ENCODE results near the gene TRIM17. TPM values are rescaled to one million over a fixed set of nuclear protein-coding genes. Genes with fewer than 3 reads are reported as not detected.
A peak's percentile ranks its signal among the peaks of the same experiment; 100 is the strongest.

Gene TRIM17
- total RNA-seq, 1 donor from 2014 or later: 6.3 TPM

DNA sequence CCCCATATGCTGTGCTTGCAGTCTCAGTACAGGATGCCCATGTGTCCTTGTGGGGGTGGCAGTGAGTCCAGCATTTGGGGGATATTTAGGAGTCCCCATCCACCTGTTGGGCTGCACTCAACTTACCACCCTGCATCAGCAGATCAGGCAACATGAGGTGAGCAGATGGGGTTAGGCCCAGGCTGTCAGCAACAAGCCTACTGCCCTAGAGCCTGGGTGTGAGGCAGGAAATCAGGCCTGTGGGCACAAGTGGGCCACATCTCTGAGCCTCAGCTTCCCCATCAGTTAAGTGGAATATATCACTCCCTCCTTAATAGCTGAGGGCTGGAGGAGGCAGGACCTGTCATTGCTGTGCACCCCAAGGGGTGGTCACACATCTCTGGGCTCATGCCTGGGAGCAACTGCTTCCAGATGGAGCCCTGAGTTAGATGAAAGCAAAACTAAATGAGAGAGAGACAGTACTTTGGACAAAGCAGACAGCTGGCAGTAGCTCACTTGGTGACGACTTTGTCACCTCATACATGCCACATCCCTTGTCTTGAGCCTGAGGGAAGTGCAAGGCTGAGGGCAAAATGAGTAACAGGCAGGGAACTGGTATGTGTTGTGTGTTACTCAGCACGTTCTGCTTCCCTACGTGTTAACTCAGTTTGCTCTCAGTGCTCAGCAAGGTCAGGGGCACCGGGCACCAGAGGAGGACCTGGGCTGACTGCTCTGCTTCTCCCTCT lies 58.5 kb downstream of the TRIM17 start:
- Mint-ChIP-seq H3K27me3 (ENCODE audit: low read depth) (no peaks in the 10 kb centered on the region), H3K9me3 (no peaks in the 10 kb centered on the region), H3K4me1 (no peaks in the 10 kb centered on the region), H3K36me3 (ENCODE audit: low read depth) (no peaks in the 10 kb centered on the region), H3K4me3 (no peak overlapping the region), H3K27ac (ENCODE audit: unreplicated experiment) (peak overlapping the region; percentile 19)
- TF ChIP-seq, protein P1, sequence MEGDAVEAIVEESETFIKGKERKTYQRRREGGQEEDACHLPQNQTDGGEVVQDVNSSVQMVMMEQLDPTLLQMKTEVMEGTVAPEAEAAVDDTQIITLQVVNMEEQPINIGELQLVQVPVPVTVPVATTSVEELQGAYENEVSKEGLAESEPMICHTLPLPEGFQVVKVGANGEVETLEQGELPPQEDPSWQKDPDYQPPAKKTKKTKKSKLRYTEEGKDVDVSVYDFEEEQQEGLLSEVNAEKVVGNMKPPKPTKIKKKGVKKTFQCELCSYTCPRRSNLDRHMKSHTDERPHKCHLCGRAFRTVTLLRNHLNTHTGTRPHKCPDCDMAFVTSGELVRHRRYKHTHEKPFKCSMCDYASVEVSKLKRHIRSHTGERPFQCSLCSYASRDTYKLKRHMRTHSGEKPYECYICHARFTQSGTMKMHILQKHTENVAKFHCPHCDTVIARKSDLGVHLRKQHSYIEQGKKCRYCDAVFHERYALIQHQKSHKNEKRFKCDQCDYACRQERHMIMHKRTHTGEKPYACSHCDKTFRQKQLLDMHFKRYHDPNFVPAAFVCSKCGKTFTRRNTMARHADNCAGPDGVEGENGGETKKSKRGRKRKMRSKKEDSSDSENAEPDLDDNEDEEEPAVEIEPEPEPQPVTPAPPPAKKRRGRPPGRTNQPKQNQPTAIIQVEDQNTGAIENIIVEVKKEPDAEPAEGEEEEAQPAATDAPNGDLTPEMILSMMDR (conservative IDR thresholded peaks at IDR 0.05): no peak
- DNase-seq (ENCODE audit: low read depth, low spot score): no peak

Small RNAs within 50 kb of the gene (microRNA-seq; reads per million reads assigned to microRNA genes)
- gene MIR4666A (not detected), gene MIR6742 (not detected)

Other genes with a start within 250 kb of the TRIM17 start
- 40.1 and 46.5 TPM in 2 replicates for gene OBSCN, start 208.8 kb downstream of the TRIM17 start, total RNA-seq
- 38.4 and 45.3 TPM in 2 replicates for gene TRIM11, start 10.0 kb downstream of the TRIM17 start, total RNA-seq
- gene RNF187, start 70.5 kb upstream of the TRIM17 start, total RNA-seq: 117 and 129 TPM in 2 replicates

All from neural crest cell (in vitro differentiated cells).